GM18951 (cell line): ENCODE data around the gene MMP25.

Experiments used
- POLR2A ChIP-seq: IDR thresholded peaks from 4 replicates; pipeline ENCODE4 v1.6.1; 2011; ENCODE audit warnings: mild to moderate bottlenecking; ENCODE audit not compliant: insufficient read length, insufficient read depth; ENCODE audit errors: extremely low read depth
- in situ Hi-C: fragments of 300-500 bp; cut with MboI; formaldehyde crosslinking; loops from one replicate; pipeline ENCODE4 v1.12.0; 2022; ENCODE audit warnings: low sequenced_read_pairs, mixed read lengths, inconsistent platforms; ENCODE audit not compliant: unreplicated experiment

MMP25 gene

GRCh38 chr16:3020604-3021448 is 25.5 kb upstream of the MMP25 start:
- in situ Hi-C loops: no loop called here

GRCh38 chr16:3021449-3022207 is 24.7 kb upstream of the MMP25 start:
- in situ Hi-C loops: no loop called here

More at GRCh38 chr16:3020604-3021448, 25.5 kb upstream of the MMP25 start:
- TF ChIP-seq POLR2A: no peak

GRCh38 chr16:3022208-3022683 is 24.1 kb upstream of the MMP25 start:
- TF ChIP-seq POLR2A: no peak
- in situ Hi-C loops: no loop called here

More at GRCh38 chr16:3021449-3022207, 24.7 kb upstream of the MMP25 start:
- no peak for TF ChIP-seq POLR2A

GRCh38 chr16:3022684-3023414 is 23.5 kb upstream of the MMP25 start:
- TF ChIP-seq POLR2A: no peak
- in situ Hi-C loops: no loop called here

- in situ Hi-C loops: no loop called here
- no peak for TF ChIP-seq POLR2A
Measured at GRCh38 chr16:3023415-3023668, 23.0 kb upstream of the MMP25 start.

- peak; percentile 90 for TF ChIP-seq POLR2A
- in situ Hi-C loops: no loop called here
Measured at GRCh38 chr16:3023669-3024478, 22.5 kb upstream of the MMP25 start, which contains the start of the genes HCFC1R1 and THOC6. TSS of gene HCFC1R1 (minus strand) at chr16:3023942. CDS start at chr16:3023941, 1 bp downstream. TSS of gene THOC6 (plus strand) at chr16:3024035. CDS start at chr16:3024327, 292 bp downstream.

GRCh38 chr16:3025032-3026002 is 21.0 kb upstream of the MMP25 start:
- in situ Hi-C loops: no loop called here
- no peak for TF ChIP-seq POLR2A

GRCh38 chr16:3026003-3026378 is 20.4 kb upstream of the MMP25 start:
- in situ Hi-C loops: no loop called here
- no peak for TF ChIP-seq POLR2A

- in situ Hi-C loops: no loop called here
- TF ChIP-seq POLR2A: no peak
Measured at GRCh38 chr16:3026609-3027488, 19.5 kb upstream of the MMP25 start.

- in situ Hi-C loops: no loop called here
- no peak for TF ChIP-seq POLR2A
Measured at GRCh38 chr16:3027489-3027795, 18.9 kb upstream of the MMP25 start.
